Tongue (tissue), 2 donors: ENCODE measurements around the gene SLC4A7. TPM values are rescaled to one million over a fixed set of nuclear protein-coding genes. Genes with fewer than 3 reads are reported as not detected.
A peak's percentile ranks its signal among the peaks of the same experiment; 100 is the strongest.
"Not testable (repeated sequence)": the region's sequence is repeated elsewhere in the genome, so short reads cannot be mapped to it uniquely, and the experiment has no call there.

Experiments used
- DNase-seq: peaks from one replicate; pipeline ENCODE4 v3.0.0-alpha.2; 2015
- total RNA-seq: library from RNA; depleted of rRNA; stranded (reverse); fragments of >200 nt; gene quantifications from one replicate; pipeline ENCODE4 v1.2.3, GENCODE V29; 2014

SLC4A7 gene
- total RNA-seq, 1 donor from 2014 or later, result 71.5 TPM

GRCh38 chr3:27429909-27430308 lies 54.3 kb downstream of the SLC4A7 start:
- no peak for DNase-seq

GRCh38 chr3:27428446-27428845 lies 55.7 kb downstream of the SLC4A7 start:
- no peak for DNase-seq

- no peak for DNase-seq
These were observed 57.3 kb downstream of the SLC4A7 start for GRCh38 chr3:27426926-27427325.

- DNase-seq, result peak; percentile 8
These were observed 58.2 kb downstream of the SLC4A7 start for GRCh38 chr3:27425896-27426565.

GRCh38 chr3:27424812-27425521 lies 59.2 kb downstream of the SLC4A7 start:
- not testable (repeated sequence) for DNase-seq

- DNase-seq, result no peak
These were observed 60.7 kb downstream of the SLC4A7 start for GRCh38 chr3:27423463-27423862.

GRCh38 chr3:27422617-27423016 lies 61.6 kb downstream of the SLC4A7 start:
- DNase-seq, result no peak

GRCh38 chr3:27415202-27415601 lies 69.0 kb downstream of the SLC4A7 start:
- no peak for DNase-seq

- no peak for DNase-seq
These were observed 91.1 kb downstream of the SLC4A7 start for GRCh38 chr3:27392950-27393679.

GRCh38 chr3:27392414-27392813 lies 91.8 kb downstream of the SLC4A7 start:
- DNase-seq, result not testable (repeated sequence)

- DNase-seq, result no peak
These were observed 92.4 kb downstream of the SLC4A7 start for GRCh38 chr3:27391796-27392195.

GRCh38 chr3:27387625-27388024 lies 96.6 kb downstream of the SLC4A7 start:
- DNase-seq, result no peak

- DNase-seq, result no peak
These were observed 98.7 kb downstream of the SLC4A7 start for GRCh38 chr3:27385504-27385903.

- no peak for DNase-seq
These were observed 100.0 kb downstream of the SLC4A7 start for GRCh38 chr3:27384191-27384590.

- no peak for DNase-seq
These were observed 103.5 kb downstream of the SLC4A7 start for GRCh38 chr3:27380433-27381357.

- DNase-seq, result no peak
These were observed 105.9 kb downstream of the SLC4A7 start for GRCh38 chr3:27378331-27378730.

- DNase-seq, result no peak
These were observed 107.9 kb downstream of the SLC4A7 start for GRCh38 chr3:27376109-27376772.

GRCh38 chr3:27368831-27369607 lies 115.2 kb downstream of the SLC4A7 start, which contains the start of gene NEK10:
Gene NEK10 (minus strand): TSS chr3:27369383. CDS start chr3:27352882, 16,501 bp downstream.
- peak; percentile 95 for DNase-seq

- DNase-seq, result no peak
These were observed 118.1 kb downstream of the SLC4A7 start for GRCh38 chr3:27366062-27366591.
